BJ (cell line): ENCODE data around the gene SRP19. TPM values are rescaled to one million over a fixed set of nuclear protein-coding genes. Genes with fewer than 3 reads are reported as not detected.

Experiments used
- CTCF ChIA-PET: fragments of 350-600 bp; formaldehyde crosslinking; extraction: SDS; loops from one replicate; lab custom pipeline; 2021; ENCODE audit warnings: antibody characterized with exemption, inconsistent platforms; lab: Yijun Ruan, JAX
- POLR2A ChIA-PET: fragments of 300-600 bp; sonication (Branson Sonifier 250); formaldehyde crosslinking; extraction: SDS; loops from one replicate; lab custom pipeline; 2021; ENCODE audit warnings: antibody characterized with exemption; lab: Charles Lee
- DNase-seq: peaks from one replicate; pipeline ENCODE4 v3.0.0-alpha.2; 2011; ENCODE audit warnings: low read depth
- H3K27me3 ChIP-seq: 2 replicates; pipeline ENCODE4 v1.6.0; 2011; ENCODE audit warnings: low read length; ENCODE audit not compliant: control insufficient read depth, insufficient read depth
- H3K36me3 ChIP-seq: 2 replicates; pipeline ENCODE4 v1.5.1; 2011; ENCODE audit warnings: low read length; ENCODE audit not compliant: control insufficient read depth, insufficient read depth
- H3K4me3 ChIP-seq: 2 replicates; pipeline ENCODE4 v1.5.1; 2011; ENCODE audit warnings: low read depth, mild to moderate bottlenecking, control low read depth, low read length
- polyA plus RNA-seq: library from polyadenylated mRNA; depleted of rRNA; stranded (reverse); fragments of >200 nt; gene quantifications from 2 replicates; pipeline ENCODE4 v1.2.3, GENCODE V29; 2011; rRNA removed
- TF ChIP-seq, protein P1 (sequence below): IDR thresholded peaks from 2 replicates; pipeline ENCODE4 v1.5.1; 2011; ENCODE audit warnings: low read depth, mild to moderate bottlenecking, control low read depth, inconsistent platforms, low read length, moderate library complexity; ENCODE audit not compliant: insufficient read depth

Gene SRP19
- polyA plus RNA-seq, 1 experiment = 32.4 TPM

DNA sequence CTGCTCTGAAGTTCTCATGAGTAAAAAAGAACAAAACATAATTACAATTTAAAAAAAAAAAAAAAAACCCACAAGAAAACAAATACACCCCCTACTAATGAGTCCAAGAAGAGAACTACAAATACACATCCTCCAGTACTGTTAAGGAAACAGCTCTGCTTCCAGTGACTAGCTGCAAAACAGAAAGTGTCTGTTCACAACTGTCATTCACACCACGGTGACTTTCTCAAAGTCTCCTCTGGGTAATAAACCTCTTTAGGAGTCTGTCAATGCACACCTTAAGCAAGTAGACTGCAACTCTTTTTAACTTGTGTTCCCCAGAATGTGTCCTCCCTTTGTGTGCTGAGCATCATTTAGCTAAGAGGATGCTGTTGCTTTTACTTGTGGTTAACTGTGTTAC is 54.7 kb downstream of the SRP19 start:
- no peaks in the 10 kb centered on the region for H3K27me3 ChIP-seq
- TF ChIP-seq, protein P1, sequence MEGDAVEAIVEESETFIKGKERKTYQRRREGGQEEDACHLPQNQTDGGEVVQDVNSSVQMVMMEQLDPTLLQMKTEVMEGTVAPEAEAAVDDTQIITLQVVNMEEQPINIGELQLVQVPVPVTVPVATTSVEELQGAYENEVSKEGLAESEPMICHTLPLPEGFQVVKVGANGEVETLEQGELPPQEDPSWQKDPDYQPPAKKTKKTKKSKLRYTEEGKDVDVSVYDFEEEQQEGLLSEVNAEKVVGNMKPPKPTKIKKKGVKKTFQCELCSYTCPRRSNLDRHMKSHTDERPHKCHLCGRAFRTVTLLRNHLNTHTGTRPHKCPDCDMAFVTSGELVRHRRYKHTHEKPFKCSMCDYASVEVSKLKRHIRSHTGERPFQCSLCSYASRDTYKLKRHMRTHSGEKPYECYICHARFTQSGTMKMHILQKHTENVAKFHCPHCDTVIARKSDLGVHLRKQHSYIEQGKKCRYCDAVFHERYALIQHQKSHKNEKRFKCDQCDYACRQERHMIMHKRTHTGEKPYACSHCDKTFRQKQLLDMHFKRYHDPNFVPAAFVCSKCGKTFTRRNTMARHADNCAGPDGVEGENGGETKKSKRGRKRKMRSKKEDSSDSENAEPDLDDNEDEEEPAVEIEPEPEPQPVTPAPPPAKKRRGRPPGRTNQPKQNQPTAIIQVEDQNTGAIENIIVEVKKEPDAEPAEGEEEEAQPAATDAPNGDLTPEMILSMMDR = no peak
- ChIA-PET CTCF (no interaction called here), POLR2A (interaction anchor here (0.7 kb wide), 1 partner anchor 22 kb away, joined by 14 read pairs; no protein-coding TSS in a partner anchor)
- DNase-seq = no peak
- no peak overlapping the region for H3K4me3 ChIP-seq
- H3K36me3 ChIP-seq = no peaks in the 10 kb centered on the region; the same call in 1 of the 2 replicates

- Histone ChIP-seq H3K4me3 (no peak overlapping the region), H3K27me3 (no peaks in the 10 kb centered on the region), H3K36me3 (no peaks in the 10 kb centered on the region; the same call in 1 of the 2 replicates)
- ChIA-PET CTCF (no interaction called here), POLR2A (no interaction called here)
- TF ChIP-seq, protein P1 = peak; percentile 21; the same call in 1 of the 2 replicates
- no peak for DNase-seq
These were observed 56.4 kb downstream of the SRP19 start for GRCh38 chr5:112917453-112917995.

GRCh38 chr5:112918136-112918535 is 57.0 kb downstream of the SRP19 start:
- Histone ChIP-seq H3K36me3 (no peaks in the 10 kb centered on the region; the same call in 1 of the 2 replicates), H3K27me3 (peaks cover 1% of the 10 kb centered on the region; the same call in 1 of the 2 replicates), H3K4me3 (no peak overlapping the region)
- POLR2A ChIA-PET = no interaction called here
- TF ChIP-seq, protein P1 = no peak
- CTCF ChIA-PET = no interaction called here
- no peak for DNase-seq

- H3K4me3 ChIP-seq = no peak overlapping the region
- POLR2A ChIA-PET = no interaction called here
- CTCF ChIA-PET = no interaction called here
- no peak for DNase-seq
- peaks cover 3% of the 10 kb centered on the region; the same call in 1 of the 2 replicates for H3K27me3 ChIP-seq
- no peaks in the 10 kb centered on the region; the same call in 1 of the 2 replicates for H3K36me3 ChIP-seq
- TF ChIP-seq, protein P1 = no peak
These were observed 57.6 kb downstream of the SRP19 start for GRCh38 chr5:112918679-112919078.

Other genes with a start within 250 kb of the SRP19 start
- gene APC, start 123.4 kb upstream of the SRP19 start, polyA plus RNA-seq = 14.7 and 19.1 TPM in 2 replicates
- 278 and 334 TPM in 2 replicates for gene REEP5, start 60.9 kb downstream of the SRP19 start, polyA plus RNA-seq
- 6.4 and 9.9 TPM in 2 replicates for gene DCP2, start 115.5 kb downstream of the SRP19 start, polyA plus RNA-seq